AG08396 (cell line): Measurements from ENCODE around the gene XXYLT1.

Source experiments
- DNase-seq: peaks from one replicate; pipeline ENCODE4 v3.0.0; 2012; ENCODE audit warnings: low spot score, mixed read lengths

Gene XXYLT1

DNA sequence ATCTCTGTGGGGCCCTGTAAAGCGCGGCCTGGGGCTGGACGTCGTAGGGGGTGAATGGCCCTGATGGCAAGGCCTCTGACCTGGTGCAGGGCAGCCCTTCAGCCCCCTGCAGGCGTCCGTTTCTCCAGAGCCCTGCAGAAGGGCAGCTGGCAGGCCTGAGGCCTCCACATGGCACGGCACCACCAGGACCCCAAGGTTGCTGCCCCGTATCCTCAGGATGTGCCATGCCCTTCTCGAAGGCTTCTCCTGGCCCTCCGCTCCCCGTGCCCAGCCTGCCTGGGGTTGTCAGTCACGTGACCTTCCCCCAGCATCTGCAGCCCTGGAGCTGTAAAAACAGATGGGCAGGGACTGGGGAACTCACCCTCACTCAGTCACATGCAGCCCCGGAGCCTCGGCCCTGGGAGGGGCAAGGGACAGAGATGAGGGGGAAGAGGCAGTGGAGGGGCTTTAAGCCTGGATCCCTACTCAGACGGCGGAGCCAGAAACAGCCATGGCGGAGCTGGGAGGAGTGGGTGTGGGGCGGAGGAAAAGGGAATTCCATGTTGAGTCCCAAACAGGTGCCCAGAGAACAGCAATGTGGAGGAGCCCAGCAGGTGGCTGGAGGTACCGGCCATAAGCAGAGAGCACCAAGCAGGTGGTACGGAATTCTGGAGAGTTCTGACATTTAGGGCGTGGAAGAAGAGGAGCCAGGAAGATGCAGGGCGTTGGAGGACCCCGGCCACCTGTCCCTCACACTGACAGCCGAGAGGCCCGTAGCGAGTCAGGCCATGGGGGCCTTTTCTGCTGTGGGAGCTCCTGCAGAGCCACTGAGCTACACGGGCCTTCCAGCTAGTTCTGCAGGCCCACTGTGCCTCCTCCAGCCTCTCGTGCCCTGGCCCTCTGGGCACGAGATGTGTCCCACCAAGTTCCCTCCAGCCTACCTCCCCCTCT, 193.1 kb downstream of the XXYLT1 start:
- no peak for DNase-seq

DNA sequence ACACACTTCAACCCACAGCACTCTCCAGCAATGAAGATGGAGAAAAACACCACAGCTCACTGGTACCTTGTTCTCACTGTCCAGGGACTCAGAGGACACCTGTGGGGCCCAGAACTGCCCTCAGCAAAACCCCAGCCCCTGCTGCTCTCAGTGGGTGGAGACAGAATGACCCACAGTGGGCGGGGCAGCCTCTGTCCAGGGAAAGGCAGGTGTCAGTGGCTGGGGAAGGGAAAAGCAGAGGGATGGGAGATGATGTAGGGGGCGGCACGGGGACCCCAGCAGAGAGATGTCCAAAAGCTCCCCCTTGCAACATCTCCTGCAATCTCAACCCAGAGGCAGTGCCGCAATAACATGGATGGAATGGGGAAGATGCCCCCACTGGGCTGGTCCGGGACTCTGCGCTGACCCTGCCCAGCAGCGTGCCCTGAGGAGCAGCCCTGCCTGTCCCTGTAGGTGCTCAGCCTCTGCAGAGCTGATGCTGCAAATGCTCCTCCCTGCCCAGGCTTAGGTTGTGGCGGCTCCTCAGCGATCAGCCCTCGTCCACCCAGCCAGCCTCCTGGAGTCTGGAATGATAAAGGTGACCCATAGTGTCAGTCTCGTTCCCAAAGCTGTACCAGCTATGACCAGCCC, 193.9 kb downstream of the XXYLT1 start:
- no peak for DNase-seq

DNA sequence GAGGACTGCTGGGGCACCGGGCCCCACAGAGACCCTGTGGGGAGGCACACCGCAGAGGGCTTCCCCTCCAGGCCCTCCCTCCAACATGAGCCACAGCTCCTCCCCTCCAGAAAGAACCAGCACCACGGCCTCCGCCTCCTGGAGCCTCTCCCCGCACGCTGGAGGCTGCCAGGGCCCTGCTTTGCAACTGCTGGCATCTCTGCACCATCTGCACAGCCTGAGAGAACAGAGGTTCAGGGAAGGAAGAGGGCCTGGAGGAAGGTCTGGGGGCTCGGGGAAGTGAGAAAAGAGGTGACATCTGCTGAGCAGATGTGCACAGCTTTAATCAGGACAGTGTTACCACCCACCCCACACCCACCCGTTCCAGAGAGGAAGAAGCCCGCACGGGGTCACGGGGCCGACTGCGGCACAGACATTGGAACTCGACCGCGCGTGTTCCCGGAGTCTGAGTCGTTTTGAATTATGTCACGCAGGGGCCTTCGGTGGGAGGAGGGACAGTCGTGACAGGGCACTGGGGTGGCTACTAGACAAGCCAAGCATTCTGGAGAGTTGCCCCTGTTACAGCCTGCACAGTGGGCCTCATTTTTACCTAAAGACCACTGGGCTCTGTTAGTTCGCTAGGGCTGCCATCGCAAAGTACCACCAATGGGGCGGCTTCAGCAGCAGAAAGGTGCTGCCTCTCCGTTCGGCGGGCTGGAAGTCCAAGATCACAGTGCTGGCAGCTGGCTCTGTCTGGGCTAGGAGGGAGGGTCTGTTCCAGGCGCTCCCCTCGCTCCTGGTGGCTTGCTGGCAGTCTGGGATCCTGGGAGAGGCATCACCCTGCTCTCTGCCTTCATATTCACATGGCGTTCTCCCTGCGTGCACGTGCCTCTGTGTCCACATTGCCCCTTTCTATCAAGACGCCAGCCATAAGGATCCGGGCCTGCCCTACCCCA, 194.8 kb downstream of the XXYLT1 start:
- no peak for DNase-seq

DNA sequence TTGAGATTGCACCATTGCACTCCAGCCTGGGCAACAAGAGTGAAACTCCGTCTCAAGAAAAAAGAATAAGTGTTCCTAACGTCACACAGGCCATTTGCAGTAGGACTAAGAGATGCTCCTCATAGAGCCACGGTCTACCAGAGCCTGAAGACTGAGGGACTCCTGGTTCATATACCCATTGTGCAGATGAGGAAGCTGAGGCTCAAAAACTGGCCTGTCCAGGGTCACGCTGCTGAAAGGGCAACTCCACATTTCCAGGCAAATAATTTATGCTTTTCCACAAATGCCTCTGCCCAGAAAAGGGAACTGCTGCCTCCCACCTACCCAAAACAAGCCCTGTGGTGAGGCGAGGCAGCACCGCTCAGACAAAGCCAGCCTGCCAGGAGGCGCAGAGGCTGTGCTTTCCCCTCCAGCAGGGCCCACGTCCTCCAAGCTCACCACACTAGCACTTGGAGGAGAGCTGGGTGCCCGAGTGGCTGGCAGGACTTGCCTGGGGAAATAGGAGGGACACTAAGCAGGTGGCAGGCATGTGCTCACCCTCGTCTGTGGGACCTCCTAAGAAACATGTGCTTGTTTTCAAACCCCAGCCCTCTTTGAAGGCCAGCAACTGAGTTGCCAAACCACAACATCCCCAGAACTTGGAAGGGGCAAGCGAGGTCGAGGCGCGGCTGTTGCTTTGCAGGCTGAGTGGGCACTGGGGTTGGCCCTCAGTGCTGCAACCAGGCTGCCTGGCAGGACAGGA, 195.6 kb downstream of the XXYLT1 start:
- DNase-seq, result no peak

DNA sequence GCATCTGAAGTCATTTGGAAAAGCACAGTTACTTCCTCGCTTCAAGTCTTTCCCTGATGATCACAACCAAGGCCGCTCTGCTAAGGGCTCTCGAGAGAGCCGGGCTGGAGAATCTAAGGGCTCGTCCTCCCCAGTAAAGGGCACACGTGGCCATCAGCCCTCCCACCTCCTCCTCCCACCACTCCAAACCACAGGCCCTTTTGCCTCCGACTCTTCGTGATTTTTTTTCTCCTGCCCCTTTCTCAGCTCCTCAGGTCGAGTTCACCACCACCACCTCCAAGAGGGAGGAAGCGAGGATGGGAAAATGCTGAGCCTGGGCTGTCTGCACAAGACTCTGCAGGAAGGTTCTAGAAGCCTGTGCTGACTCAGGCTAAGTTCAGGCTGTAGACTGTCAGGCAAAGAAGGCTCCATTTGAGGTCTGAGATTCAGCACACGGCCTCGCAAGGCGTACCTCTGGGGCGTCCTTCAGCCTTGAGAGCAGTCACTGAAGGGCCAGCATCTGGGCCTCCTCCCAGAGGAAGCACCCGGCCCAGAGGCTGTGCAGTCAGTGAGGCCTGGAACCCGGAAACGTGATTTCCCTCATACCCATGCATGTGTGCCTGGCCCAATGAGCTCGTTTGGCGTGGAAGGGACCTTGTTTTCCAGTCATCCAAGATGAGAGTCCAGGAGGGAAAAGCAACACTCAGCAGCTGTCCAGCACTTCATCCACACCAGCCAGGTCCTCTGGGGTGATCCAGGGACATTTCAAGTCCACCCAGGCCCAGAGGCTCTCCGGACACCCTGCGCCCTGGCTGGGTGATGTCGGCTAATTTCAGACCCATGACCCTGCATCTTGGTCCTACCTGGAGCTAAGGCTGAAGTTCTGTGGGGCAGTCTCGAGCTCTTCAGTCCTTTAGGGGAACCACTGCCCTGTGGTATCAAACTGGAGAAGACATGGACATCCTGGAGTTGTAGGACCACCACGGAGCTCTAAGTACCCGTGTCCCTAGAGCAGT, 196.8 kb downstream of the XXYLT1 start:
- DNase-seq, result no peak

DNA sequence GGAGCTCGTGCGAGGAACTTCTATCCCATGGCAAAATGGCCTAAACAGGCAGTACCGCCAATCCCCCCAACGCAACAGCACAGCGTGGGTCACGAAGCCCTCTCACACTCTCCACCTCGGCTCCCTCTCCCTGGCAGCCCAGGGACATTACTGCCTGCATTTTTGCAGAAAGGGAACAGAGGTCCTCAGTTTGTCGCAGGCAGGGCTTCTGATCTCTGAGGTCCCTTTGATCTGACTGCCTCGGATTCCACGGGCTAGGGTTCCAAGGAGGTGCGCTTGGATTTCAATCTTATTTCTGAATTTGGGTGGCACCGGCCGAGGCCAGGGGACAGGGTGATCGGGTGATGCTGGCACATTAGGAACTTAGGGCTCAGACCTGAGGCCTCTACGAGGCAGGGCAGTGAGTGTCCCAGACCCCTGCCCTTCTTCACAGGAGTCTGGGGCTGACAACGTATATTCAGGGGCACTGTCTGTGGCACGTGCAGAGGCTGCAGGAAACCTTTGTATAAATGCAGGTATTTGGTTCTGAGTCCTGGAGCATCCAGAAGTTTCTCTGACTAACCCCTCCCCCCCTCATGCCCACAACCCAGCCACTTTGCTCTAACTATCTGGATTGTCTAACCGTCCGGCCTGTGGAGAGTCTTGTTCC, 197.9 kb downstream of the XXYLT1 start:
- DNase-seq, result no peak

DNA sequence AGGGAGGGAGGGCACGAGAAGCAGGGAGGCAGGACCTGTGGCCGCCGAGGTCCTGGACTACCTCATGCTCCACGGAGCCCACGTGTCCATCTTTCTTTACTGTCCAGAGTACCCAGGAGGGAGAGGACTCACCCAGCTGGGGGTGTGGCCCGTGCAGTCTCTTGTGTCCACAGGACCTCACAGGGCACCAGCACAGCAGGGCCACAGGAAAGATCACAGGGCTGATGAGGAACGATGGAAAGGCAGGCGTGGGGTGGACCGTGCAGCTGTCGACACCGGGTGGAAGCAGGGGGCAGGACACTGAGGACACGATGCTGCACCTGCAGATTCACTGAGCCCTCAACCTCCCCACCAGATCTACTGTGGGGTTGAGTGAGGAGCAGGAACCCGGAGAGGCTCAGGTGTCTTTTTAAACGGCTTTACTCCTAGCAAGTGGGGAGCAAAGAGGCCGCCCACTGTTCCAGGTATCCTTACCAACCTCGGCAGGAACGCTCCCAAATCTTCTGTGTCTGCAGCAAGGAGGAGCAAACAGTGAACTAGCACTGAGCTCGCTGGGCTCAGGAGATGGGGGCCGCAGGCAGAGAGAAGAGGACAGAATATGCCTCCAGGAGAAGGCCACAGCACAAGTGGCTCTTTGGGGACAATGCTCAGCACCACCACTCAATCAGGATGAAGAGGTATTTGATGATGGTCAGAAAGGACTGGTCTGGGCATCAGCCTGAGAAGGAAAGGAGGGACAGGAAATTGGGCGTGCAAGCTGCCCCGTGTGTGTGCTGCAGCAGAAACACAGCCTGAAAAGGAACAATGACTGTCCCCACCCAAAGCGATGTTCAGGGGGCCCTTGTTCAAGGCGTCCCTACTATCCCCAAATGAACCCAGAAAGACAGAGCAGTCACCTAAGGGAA, 198.8 kb downstream of the XXYLT1 start:
- no peak for DNase-seq

DNA sequence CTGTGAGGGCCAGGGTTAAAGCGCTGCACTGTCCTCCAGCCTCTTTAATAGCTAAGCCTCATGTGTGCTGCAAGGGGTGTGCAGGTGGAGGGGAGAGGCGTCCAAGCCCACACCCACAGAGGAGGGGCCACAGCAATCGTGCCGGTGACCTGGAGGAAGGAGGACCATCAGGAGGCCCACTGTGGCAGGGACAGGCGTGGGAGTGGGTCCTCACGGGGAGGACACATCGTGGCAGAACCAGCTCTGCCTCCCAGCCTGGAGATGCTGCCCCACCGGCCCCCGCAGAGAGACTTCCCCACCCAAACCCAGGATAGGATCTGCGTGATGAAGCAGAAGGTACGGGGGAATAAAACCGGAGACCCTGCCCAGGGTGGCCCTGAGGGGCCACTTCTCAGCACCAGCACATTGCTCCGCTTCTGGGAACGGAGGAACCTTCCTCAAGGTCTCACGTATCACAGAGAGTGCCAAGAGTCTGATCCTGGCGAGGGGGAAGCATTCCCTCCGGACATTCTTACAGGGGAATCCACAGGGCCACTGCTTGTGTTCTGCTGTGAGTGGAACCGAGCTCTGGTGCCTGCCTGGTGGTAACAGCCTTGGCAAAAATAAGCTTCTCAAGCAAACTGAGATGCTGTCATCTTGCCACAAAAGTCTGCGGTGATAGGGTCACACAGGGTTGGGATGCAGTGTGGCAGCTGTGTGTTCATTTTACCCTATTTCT, 199.8 kb downstream of the XXYLT1 start:
- DNase-seq, result no peak

DNA sequence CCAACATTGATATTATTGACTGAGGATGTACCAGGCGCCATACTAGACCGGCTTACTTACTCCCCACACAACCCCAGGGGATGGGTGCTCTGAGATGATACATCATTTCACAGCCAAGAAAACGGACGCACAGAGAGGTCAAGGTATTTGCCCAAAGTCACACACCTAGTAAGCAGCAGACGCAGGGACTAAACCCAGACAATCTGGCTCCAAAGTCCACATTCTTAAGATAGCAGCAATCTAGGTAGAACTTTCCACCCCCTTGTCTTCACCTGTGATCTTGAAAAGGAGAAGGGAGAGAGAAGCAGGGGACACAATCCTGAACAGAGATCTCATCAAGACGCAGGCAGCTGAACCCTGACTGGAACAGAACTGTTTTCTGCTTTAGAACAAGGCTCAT, 200.6 kb downstream of the XXYLT1 start:
- DNase-seq, result no peak

DNA sequence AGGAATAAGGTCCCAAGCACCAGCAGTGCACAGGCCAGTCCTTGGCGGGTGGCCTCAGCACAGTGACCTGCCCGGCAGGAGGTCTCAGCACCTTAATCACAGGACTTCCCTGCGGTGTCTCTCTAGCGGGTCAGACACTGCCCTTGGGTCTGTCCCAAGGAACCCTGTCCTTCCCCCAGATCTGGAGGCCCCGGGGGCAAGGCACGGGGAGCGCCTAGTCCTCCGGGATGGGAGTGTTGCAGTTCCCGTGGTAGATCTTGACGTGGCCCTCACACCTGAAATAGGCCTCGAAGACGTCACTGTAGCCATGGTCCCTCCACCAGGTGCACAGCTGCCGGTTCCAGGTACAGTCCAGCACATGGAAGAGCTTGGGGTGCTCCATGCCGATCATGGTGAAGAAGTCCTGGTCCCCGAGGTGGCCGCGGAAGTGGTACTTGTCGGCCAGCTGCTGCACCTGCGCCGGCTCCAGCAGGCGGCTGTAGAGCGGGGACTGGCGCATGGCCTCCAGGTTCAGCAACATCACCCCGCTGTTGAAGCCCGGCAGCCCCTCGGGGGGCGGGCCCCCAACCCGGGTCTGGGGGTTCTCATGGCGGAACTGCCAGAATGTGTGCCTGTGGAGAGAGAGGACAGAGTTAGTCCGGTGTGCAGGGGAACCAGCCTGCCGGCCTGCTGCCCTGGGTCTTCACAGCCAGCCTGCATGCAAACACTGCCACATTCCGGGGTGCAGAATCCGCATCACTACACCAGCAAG, 201.3 kb downstream of the XXYLT1 start:
- no peak for DNase-seq

DNA sequence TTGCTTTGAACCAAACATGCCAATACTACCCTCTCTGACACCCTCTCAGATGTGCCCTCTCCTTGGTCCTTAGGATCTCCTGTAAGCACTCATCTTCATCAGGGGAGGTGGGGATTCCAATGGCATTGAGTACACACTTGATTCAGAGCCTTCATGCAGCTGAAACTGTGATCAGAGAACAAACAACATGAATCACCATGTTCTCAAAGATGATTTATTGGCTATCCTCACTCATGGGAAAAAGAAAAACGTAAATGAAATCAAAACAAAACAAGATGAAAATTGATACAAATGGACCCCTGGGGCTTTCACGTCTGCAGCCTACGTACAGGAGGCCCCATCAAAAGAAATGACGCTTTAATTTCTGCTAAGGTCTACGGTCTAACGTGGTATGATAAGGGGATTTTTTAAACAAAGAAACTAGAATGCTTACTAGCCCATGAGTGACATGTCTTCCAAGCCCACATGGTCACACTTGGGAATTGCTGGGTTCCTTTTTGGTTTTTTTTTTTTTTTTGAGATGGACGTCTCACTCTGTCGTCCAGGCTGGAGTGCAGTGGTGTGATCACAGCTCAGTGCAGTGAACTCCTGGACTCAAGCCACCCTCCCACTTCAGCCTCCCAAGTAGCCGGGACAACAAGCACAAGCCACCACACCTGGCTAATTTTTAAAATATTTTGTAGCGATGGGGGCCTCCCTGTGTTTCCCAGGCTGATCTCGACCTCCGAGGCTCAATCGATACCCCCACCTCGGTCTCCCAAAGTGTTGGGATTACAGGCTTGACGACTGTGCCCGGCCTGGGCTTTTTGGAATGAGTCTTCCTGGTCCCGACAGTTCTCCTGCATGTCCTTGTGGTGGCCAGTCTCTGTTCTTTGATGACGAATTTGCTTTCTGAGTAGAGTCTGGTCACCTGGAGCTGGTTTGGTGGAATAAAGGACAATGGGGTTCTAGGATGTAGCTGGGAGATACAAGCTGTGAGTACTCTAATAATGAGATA, 202.6 kb downstream of the XXYLT1 start:
- no peak for DNase-seq

DNA sequence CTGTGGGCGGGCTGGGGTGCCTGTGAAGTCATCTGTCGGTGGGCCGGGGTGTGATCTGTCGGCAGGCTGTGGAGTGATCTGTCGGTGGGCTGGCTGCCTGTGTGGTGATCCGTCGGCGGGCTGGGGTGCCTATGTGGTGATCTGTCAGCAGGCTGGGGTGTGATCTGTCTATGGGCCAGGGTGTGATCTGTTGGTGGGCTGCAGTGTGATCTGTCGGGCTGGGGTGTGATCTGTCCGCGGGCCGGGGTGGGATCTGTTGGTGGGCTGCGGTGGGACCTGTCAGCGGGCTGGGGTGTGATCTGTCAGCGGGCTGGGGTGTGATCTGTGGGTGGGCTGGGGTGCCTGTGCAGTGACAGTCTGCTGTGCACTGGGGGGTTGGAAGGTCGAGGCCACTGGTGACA, 204.5 kb downstream of the XXYLT1 start:
- DNase-seq, result no peak

DNA sequence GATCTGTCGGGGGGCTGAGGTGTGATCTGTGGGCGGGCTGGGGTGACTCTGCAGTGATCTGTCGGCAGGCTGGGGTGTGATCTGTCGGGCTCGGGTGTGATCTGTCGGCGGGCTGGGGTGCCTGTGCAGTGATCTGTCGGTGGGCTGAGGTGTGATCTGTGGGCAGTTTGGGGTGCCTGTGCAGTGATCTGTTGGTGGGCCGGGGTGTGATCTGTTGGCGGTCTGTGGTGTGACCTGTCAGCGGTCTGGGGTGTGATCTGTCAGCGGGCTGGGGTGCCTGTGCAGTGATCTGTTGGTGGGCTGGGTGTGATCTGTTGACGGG, 205.1 kb downstream of the XXYLT1 start:
- DNase-seq, result no peak

DNA sequence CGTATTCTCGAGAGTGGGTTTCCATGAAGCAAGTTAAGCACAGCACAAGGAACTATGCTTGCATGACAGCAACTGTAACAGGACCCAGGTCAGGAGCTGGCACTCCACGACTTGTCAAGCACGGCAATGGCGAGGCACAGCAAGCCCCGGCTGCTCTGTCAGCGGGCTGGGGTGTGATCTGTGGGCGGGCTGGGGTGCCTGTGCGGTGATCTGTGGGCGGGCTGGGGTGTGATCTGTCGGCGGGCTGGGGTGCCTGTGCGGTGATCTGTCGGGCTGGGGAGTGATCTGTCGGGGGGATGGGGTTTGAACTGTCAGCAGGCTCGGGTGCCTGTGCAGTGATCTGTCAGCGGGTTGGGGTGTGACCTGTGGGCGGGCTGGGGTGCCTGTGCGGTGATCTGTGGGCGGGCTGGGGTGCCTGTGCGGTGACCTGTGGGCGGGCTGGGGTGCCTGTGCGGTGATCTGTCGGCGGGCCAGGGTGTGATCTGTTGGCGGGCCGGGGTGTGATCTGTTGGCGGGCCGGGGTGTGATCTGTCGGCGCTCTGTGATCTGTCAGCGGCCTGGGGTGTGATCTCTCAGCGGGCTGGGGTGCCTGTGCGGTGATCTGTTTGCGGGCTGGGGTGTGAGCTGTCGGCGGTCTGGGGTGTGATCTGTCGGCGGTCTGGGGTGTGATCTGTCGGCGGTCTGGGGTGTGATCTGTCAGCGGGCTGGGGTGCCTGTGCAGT, 205.7 kb downstream of the XXYLT1 start:
- no peak for DNase-seq

DNA sequence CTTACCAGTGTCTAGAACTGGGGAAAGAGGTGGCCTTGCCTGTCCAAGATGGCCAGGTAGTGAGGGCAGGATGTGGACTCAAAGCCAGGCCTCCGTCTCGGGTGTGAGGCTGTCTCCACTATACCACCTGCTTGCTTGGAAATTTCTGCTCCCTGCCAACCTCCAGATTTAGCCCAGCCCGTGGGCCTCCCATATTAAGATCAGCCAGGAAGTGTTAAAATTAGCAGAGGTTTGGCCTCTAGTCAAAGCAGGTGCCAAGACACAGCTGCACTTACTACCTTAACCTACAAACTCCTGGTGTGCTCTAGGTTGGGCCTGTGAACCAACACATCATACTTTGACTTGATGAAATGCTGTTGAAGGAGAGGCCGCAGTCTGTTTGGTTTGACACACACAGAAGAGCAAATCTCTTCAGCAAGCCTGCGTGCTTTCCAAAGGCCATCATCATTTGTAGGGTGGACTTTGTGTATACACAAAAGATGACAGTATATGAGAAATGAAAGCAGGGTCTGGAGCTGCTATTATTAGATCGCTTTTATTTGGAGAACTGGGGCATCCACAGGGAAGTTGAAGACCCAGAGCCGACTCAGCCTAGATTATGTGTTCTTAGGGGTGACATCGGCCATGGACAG, 206.5 kb downstream of the XXYLT1 start:
- peak; percentile 52 for DNase-seq
